H9 (cell line): ENCODE data around the gene EML4. TPM values are rescaled to one million over a fixed set of nuclear protein-coding genes. Genes with fewer than 3 reads are reported as not detected.

Experiments
- DNase-seq: peaks from one replicate; pipeline ENCODE4 v3.0.0-alpha.2; 2017
- H2AFZ ChIP-seq: one replicate; pipeline ENCODE4 v1.6.1; 2013; ENCODE audit warnings: mild to moderate bottlenecking, low read length, control low read depth, moderate library complexity
- H2AK5ac ChIP-seq: 2 replicates; pipeline ENCODE4 v1.6.1; 2013; ENCODE audit warnings: low read length, control low read depth, mixed read lengths; ENCODE audit not compliant: insufficient read length
- H2BK120ac ChIP-seq: one replicate; pipeline ENCODE4 v1.6.1; 2013; ENCODE audit warnings: low read depth, mild to moderate bottlenecking, low read length, control low read depth, inconsistent platforms; ENCODE audit not compliant: poor library complexity, severe bottlenecking
- H2BK12ac ChIP-seq: 2 replicates; pipeline ENCODE4 v1.6.1; 2013; ENCODE audit warnings: low read length, control low read depth, mixed read lengths, low read depth; ENCODE audit not compliant: insufficient read length
- H2BK15ac ChIP-seq: 2 replicates; pipeline ENCODE4 v1.6.1; 2013; ENCODE audit warnings: low read depth, low read length, control low read depth
- H2BK20ac ChIP-seq: one replicate; pipeline ENCODE4 v1.6.1; 2013; ENCODE audit warnings: low read depth, mild to moderate bottlenecking, low read length, control low read depth, inconsistent platforms; ENCODE audit not compliant: poor library complexity, severe bottlenecking
- H2BK5ac ChIP-seq: 2 replicates; pipeline ENCODE4 v1.6.1; 2013; ENCODE audit warnings: low read length, control low read depth, mixed read lengths; ENCODE audit not compliant: insufficient read length
- H3K14ac ChIP-seq: 2 replicates; pipeline ENCODE4 v1.6.1; 2013; ENCODE audit warnings: low read length, control low read depth; ENCODE audit not compliant: insufficient read depth
- H3K18ac ChIP-seq: 2 replicates; pipeline ENCODE4 v1.6.1; 2013; ENCODE audit warnings: low read depth, mild to moderate bottlenecking, mixed read lengths, low read length, control low read depth; ENCODE audit not compliant: insufficient read length
- H3K23ac ChIP-seq: 2 replicates; pipeline ENCODE4 v1.6.1; 2013; ENCODE audit warnings: low read length, control low read depth, mixed read lengths, low read depth; ENCODE audit not compliant: insufficient read length
- H3K23me2 ChIP-seq: 2 replicates; pipeline ENCODE4 v1.6.1; 2013; ENCODE audit warnings: low read depth, mild to moderate bottlenecking, mixed read lengths, low read length, control low read depth; ENCODE audit not compliant: insufficient read length, poor library complexity, severe bottlenecking
- H3K27ac ChIP-seq: 2 replicates; pipeline ENCODE4 v1.5.1; 2013; ENCODE audit warnings: low read length, control low read depth, mixed read lengths, low read depth; ENCODE audit not compliant: insufficient read length
- H3K27me3 ChIP-seq: 2 replicates; pipeline ENCODE4 v1.6.1; 2013; ENCODE audit warnings: low read length, control low read depth, inconsistent platforms; ENCODE audit not compliant: insufficient read depth
- H3K4ac ChIP-seq: 2 replicates; pipeline ENCODE4 v1.6.1; 2013; ENCODE audit warnings: low read depth, mild to moderate bottlenecking, control low read depth, inconsistent platforms, low read length, moderate library complexity
- H3K4me1 ChIP-seq: 2 replicates; pipeline ENCODE4 v1.6.1; 2013; ENCODE audit warnings: low read length, control low read depth, inconsistent platforms; ENCODE audit not compliant: insufficient read depth
- H3K4me2 ChIP-seq: 2 replicates; pipeline ENCODE4 v1.6.1; 2013; ENCODE audit warnings: low read length, control low read depth, mixed read lengths; ENCODE audit not compliant: insufficient read length, insufficient read depth
- H3K56ac ChIP-seq: 2 replicates; pipeline ENCODE4 v1.6.1; 2013; ENCODE audit warnings: low read depth, mild to moderate bottlenecking, mixed read lengths, low read length, control low read depth; ENCODE audit not compliant: insufficient read length
- H3K79me1 ChIP-seq: 2 replicates; pipeline ENCODE4 v1.6.1; 2013; ENCODE audit warnings: low read depth, mild to moderate bottlenecking, moderate library complexity, low read length, control low read depth, inconsistent platforms; ENCODE audit not compliant: insufficient read depth, poor library complexity, severe bottlenecking
- H3K79me2 ChIP-seq: 2 replicates; pipeline ENCODE4 v1.6.1; 2013; ENCODE audit warnings: low read length, control low read depth, inconsistent platforms; ENCODE audit not compliant: insufficient read depth
- H3K9ac ChIP-seq: 2 replicates; pipeline ENCODE4 v1.6.1; 2013; ENCODE audit warnings: low read length, control low read depth, mixed read lengths; ENCODE audit not compliant: insufficient read length; ENCODE audit errors: extremely low read depth
- H3K9me3 ChIP-seq: one replicate; pipeline ENCODE4 v1.6.1; 2013; ENCODE audit warnings: low read depth, low read length, inconsistent platforms; ENCODE audit not compliant: control insufficient read depth
- H3T11ph ChIP-seq: one replicate; pipeline ENCODE4 v1.6.1; 2013; ENCODE audit warnings: mild to moderate bottlenecking, low read length, control low read depth, inconsistent platforms
- H4K20me1 ChIP-seq: one replicate; pipeline ENCODE4 v1.6.1; 2013; ENCODE audit not compliant: control insufficient read depth, insufficient read length, insufficient read depth
- H4K5ac ChIP-seq: 2 replicates; pipeline ENCODE4 v1.6.1; 2013; ENCODE audit warnings: low read depth, mild to moderate bottlenecking, mixed read lengths, low read length, control low read depth; ENCODE audit not compliant: insufficient read length
- H4K8ac ChIP-seq: replicated peaks from 2 replicates; pipeline ENCODE4 v1.6.1; 2013; ENCODE audit warnings: low read length, control low read depth, mixed read lengths, low read depth; ENCODE audit not compliant: insufficient read length
- H4K91ac ChIP-seq: 2 replicates; pipeline ENCODE4 v1.6.1; 2013; ENCODE audit warnings: low read depth, mild to moderate bottlenecking, moderate library complexity, mixed read lengths, low read length, control low read depth; ENCODE audit not compliant: insufficient read length
- H3K27ac Mint-ChIP-seq, 3 experiments: 2 replicates in 2 of 3; 3 replicates in 1 of 3; pipeline ENCODE4 v1.8.0; 2020 to 2021; ENCODE audit warnings: mixed read lengths in 3 of 3, mild to moderate bottlenecking in 1 of 3, moderate library complexity in 1 of 3
- H3K27me3 Mint-ChIP-seq: 2 replicates; pipeline ENCODE4 v1.8.0; 2021; ENCODE audit warnings: low read depth, mild to moderate bottlenecking, moderate library complexity, mixed read lengths
- H3K36me3 Mint-ChIP-seq, 3 experiments: 2 replicates in 2 of 3; 3 replicates in 1 of 3; pipeline ENCODE4 v1.8.0; 2020 to 2021; ENCODE audit warnings: low read depth in 3 of 3, mixed read lengths in 3 of 3; ENCODE audit not compliant: insufficient read depth in 1 of 3
- H3K4me1 Mint-ChIP-seq, 2 experiments: 2 replicates each; pipeline ENCODE4 v1.8.0; 2020; ENCODE audit warnings: mixed read lengths in 2 of 2
- H3K4me3 Mint-ChIP-seq, 2 experiments: 2 replicates in 1 of 2; 3 replicates in 1 of 2; pipeline ENCODE4 v1.8.0; 2020 to 2021; ENCODE audit warnings: mild to moderate bottlenecking in 2 of 2, mixed read lengths in 2 of 2, moderate library complexity in 1 of 2
- H3K9me3 Mint-ChIP-seq, 2 experiments: 2 replicates in 1 of 2; 3 replicates in 1 of 2; pipeline ENCODE4 v1.8.0; 2020; ENCODE audit warnings: mild to moderate bottlenecking in 2 of 2, mixed read lengths in 2 of 2, moderate library complexity in 1 of 2
- WGBS: extraction: QIAGEN DNeasy Blood & Tissue Kit; methylation state at CpG from one replicate; pipeline ENCODE4 v1.1.7; 2013; ENCODE audit warnings: missing lambda C conversion rate, low lambda C conversion rate, mixed read lengths; ENCODE audit not compliant: insufficient read length; ENCODE audit errors: extremely low coverage; 5-methylcytosine and 5-hydroxymethylcytosine counted together
- total RNA-seq: library from RNA; stranded (reverse); gene quantifications from 2 replicates; pipeline ENCODE4 v1.2.1, GENCODE V29; 2021
- TF ChIP-seq, protein P1 (sequence below): fragments of 200-600 bp; sonication (generic); conservative IDR thresholded peaks from 3 replicates; pipeline ENCODE4 v1.8.0; 2021; ENCODE audit warnings: antibody characterized with exemption, mild to moderate bottlenecking

Gene EML4
- total RNA-seq, 1 experiment from 2014 or later: 68.6 TPM

DNA sequence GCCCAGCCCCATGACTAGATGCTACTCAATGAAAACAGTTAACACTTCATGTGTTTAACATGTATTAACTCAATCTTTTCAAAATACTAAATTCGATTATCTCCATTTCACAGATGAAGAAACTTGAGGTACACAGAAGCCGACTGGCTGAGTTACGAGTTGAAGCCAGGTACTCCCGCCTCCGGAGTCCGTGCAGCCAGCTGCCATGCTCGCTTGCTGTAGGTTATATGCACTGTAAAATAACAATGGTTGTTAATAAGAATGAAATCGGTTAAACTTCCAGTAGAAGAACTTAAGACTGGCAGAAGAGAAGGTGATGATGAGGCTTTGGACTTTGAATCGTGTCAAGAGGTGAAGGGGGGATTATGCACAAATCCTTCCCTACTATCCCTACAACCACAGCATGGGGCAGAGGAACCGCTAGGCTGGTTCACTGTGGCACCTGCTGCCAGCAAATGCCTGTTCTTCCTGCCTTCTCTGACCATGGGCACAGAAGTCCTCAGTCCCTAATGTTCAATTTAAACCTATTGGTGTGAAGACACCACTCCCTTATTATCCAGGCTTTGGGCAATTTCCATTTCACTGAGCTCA lies 166.5 kb downstream of the EML4 start:
- no peaks in the 10 kb centered on the region for H4K20me1 ChIP-seq
- no peak overlapping the region for H3K4me2 ChIP-seq
- peaks cover 6 to 7% of the 10 kb centered on the region in 2 experiments; a peak in 2 of 4 replicates for H3K4me1 Mint-ChIP-seq
- no peak overlapping the region for H4K8ac ChIP-seq
- H3K4me3 Mint-ChIP-seq: no peak overlapping the region
- no peak overlapping the region for H2BK120ac ChIP-seq
- H2AK5ac ChIP-seq: no peak overlapping the region
- no CpG with 5 or more reads among the region's 10 CpGs for WGBS
- no peak overlapping the region for H3K56ac ChIP-seq
- no peaks in the 10 kb centered on the region for H3K9me3 Mint-ChIP-seq
- no peak overlapping the region for H2BK15ac ChIP-seq
- H4K91ac ChIP-seq: no peak overlapping the region
- no peaks in the 10 kb centered on the region for H3K79me1 ChIP-seq
- H3K27me3 ChIP-seq: no peaks in the 10 kb centered on the region
- no peaks in the 10 kb centered on the region for H3K23me2 ChIP-seq
- peaks cover 23 to 42% (median 37%) of the 10 kb centered on the region in 3 experiments; a peak in 6 of 7 replicates for H3K36me3 Mint-ChIP-seq
- no peaks in the 10 kb centered on the region for H3K9me3 ChIP-seq
- H3K14ac ChIP-seq: no peak overlapping the region
- H3K9ac ChIP-seq: no peak overlapping the region
- H3K18ac ChIP-seq: no peak overlapping the region
- no peaks in the 10 kb centered on the region for H3K79me2 ChIP-seq
- H2BK5ac ChIP-seq: no peak overlapping the region
- no peaks in the 10 kb centered on the region; the same call in 1 of the 2 replicates for H3K27me3 Mint-ChIP-seq
- no peak overlapping the region for H2AFZ ChIP-seq
- H3T11ph ChIP-seq: no peak overlapping the region
- DNase-seq: no peak
- H3K4me1 ChIP-seq: no peaks in the 10 kb centered on the region
- TF ChIP-seq, protein P1, sequence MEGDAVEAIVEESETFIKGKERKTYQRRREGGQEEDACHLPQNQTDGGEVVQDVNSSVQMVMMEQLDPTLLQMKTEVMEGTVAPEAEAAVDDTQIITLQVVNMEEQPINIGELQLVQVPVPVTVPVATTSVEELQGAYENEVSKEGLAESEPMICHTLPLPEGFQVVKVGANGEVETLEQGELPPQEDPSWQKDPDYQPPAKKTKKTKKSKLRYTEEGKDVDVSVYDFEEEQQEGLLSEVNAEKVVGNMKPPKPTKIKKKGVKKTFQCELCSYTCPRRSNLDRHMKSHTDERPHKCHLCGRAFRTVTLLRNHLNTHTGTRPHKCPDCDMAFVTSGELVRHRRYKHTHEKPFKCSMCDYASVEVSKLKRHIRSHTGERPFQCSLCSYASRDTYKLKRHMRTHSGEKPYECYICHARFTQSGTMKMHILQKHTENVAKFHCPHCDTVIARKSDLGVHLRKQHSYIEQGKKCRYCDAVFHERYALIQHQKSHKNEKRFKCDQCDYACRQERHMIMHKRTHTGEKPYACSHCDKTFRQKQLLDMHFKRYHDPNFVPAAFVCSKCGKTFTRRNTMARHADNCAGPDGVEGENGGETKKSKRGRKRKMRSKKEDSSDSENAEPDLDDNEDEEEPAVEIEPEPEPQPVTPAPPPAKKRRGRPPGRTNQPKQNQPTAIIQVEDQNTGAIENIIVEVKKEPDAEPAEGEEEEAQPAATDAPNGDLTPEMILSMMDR: no peak
- no peak overlapping the region for H3K27ac ChIP-seq
- no peak overlapping the region for H3K23ac ChIP-seq
- no peak overlapping the region for H2BK12ac ChIP-seq
- no peak overlapping the region for H2BK20ac ChIP-seq
- no peak overlapping the region for H4K5ac ChIP-seq
- no peak overlapping the region for H3K4ac ChIP-seq
- peak overlapping the region in 2 of 3 experiments; percentile 48 to 68; a peak in 2 of 7 replicates for H3K27ac Mint-ChIP-seq
